Measurements from ENCODE around the gene SYNE1. TPM values are rescaled to one million over a fixed set of nuclear protein-coding genes. Genes with fewer than 3 reads are reported as not detected.
"Not testable (repeated sequence)": the region's sequence is repeated elsewhere in the genome, so short reads cannot be mapped to it uniquely, and the experiment has no call there.

Gene SYNE1
- total RNA-seq, 1 experiment from 2014 or later: 3.0 TPM

DNA sequence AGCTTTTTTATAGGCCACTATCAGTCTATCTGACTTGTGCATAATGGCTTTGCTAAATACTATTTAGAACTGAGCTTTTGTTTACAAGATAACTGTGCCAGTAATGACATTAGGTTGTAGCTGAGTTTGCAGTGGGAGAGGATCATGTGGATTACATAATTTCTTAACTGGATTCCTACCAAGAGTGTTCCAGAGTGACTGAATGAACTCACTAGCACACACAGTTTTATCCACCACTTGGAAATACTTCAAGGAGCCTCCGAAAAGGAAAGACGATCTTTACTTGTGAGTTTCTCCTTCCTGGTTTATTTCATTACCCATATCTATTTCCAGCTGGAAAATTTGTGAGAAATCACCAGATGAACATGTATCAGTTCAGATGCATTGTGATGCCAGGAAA, 10.9 kb upstream of the SYNE1 start:
- Histone ChIP-seq H2BK12ac (ENCODE audit: insufficient read length, low read depth, low read length) (no peak overlapping the region), H2BK120ac (ENCODE audit: low read depth, low read length, poor library complexity, severe bottlenecking) (no peak overlapping the region), H3K56ac (ENCODE audit: insufficient read length, low read depth, low read length) (no peak overlapping the region), H4K8ac (replicated peaks; ENCODE audit: insufficient read length, low read depth, low read length) (no peak overlapping the region), H4K5ac (ENCODE audit: insufficient read length, low read depth, low read length) (no peak overlapping the region), H2AFZ (ENCODE audit: low read length) (no peak overlapping the region), H4K91ac (ENCODE audit: insufficient read length, low read depth, low read length) (no peak overlapping the region), H2BK15ac (ENCODE audit: low read depth, low read length) (no peak overlapping the region), H3K18ac (ENCODE audit: insufficient read length, low read depth, low read length) (no peak overlapping the region), H3T11ph (ENCODE audit: low read length) (no peak overlapping the region), H3K9me3 (ENCODE audit: control insufficient read depth, low read depth, low read length) (no peaks in the 10 kb centered on the region), H3K79me2 (ENCODE audit: insufficient read depth, low read length) (no peaks in the 10 kb centered on the region), H2BK5ac (ENCODE audit: insufficient read length, low read length) (no peak overlapping the region), H4K20me1 (ENCODE audit: control insufficient read depth, insufficient read depth, insufficient read length) (no peaks in the 10 kb centered on the region), H3K9ac (ENCODE audit: extremely low read depth, insufficient read length, low read length) (no peak overlapping the region), H3K23me2 (ENCODE audit: insufficient read length, low read depth, low read length, poor library complexity, severe bottlenecking) (no peaks in the 10 kb centered on the region), H3K79me1 (ENCODE audit: insufficient read depth, low read depth, low read length, poor library complexity, severe bottlenecking) (no peaks in the 10 kb centered on the region), H3K4ac (ENCODE audit: low read depth, low read length) (no peak overlapping the region), H2AK5ac (ENCODE audit: insufficient read length, low read length) (no peak overlapping the region), H3K14ac (ENCODE audit: insufficient read depth, low read length) (no peak overlapping the region), H3K4me1 (ENCODE audit: insufficient read depth, low read length) (no peaks in the 10 kb centered on the region), H3K27ac (ENCODE audit: insufficient read length, low read depth, low read length) (no peak overlapping the region), H3K4me2 (ENCODE audit: insufficient read depth, insufficient read length, low read length) (no peak overlapping the region), H3K23ac (ENCODE audit: insufficient read length, low read depth, low read length) (no peak overlapping the region), H2BK20ac (ENCODE audit: low read depth, low read length, poor library complexity, severe bottlenecking) (no peak overlapping the region), H3K27me3 (ENCODE audit: insufficient read depth, low read length) (no peaks in the 10 kb centered on the region)
- H3K4me1 Mint-ChIP-seq: peaks cover 4 to 13% of the 10 kb centered on the region in 2 experiments
- H3K27me3 Mint-ChIP-seq (ENCODE audit: low read depth): no peaks in the 10 kb centered on the region
- TF ChIP-seq, protein P1, sequence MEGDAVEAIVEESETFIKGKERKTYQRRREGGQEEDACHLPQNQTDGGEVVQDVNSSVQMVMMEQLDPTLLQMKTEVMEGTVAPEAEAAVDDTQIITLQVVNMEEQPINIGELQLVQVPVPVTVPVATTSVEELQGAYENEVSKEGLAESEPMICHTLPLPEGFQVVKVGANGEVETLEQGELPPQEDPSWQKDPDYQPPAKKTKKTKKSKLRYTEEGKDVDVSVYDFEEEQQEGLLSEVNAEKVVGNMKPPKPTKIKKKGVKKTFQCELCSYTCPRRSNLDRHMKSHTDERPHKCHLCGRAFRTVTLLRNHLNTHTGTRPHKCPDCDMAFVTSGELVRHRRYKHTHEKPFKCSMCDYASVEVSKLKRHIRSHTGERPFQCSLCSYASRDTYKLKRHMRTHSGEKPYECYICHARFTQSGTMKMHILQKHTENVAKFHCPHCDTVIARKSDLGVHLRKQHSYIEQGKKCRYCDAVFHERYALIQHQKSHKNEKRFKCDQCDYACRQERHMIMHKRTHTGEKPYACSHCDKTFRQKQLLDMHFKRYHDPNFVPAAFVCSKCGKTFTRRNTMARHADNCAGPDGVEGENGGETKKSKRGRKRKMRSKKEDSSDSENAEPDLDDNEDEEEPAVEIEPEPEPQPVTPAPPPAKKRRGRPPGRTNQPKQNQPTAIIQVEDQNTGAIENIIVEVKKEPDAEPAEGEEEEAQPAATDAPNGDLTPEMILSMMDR (conservative IDR thresholded peaks at IDR 0.05): no peak
- WGBS (ENCODE audit: extremely low coverage, insufficient read length, low lambda C conversion rate): no CpG with 5 or more reads among the region's 2 CpGs
- H3K36me3 Mint-ChIP-seq (ENCODE audit: insufficient read depth in 1 of 3, low read depth in 3 of 3): no peaks in the 10 kb centered on the region
- H3K27ac Mint-ChIP-seq: no peak overlapping the region
- DNase-seq: no peak
- no peak overlapping the region for H3K4me3 Mint-ChIP-seq
- H3K9me3 Mint-ChIP-seq: no peaks in the 10 kb centered on the region

DNA sequence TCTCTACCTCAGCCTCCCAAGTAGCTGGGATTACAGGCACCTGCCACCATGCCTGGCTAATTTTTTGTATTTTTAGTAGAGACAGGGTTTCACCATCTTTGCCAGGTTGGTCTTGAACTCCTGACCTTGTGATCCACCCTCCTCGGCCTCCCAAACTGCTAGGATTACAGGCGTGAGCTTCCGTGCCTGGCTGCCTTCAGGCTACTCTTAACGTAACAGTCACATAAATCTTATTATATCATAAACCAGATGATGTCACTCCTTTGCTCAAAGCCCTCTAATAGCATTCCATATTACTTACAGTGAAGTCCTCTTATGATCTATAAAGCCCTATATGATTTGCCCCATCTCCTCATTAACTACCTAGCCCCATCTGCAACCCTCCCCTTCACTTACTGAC, 9.6 kb upstream of the SYNE1 start:
- H3K27me3 Mint-ChIP-seq (ENCODE audit: low read depth); H3K27ac ChIP-seq (ENCODE audit: insufficient read length, low read depth, low read length); H2BK5ac ChIP-seq (ENCODE audit: insufficient read length, low read length); H3K4ac ChIP-seq (ENCODE audit: low read depth, low read length); H3K9me3 Mint-ChIP-seq; H3K4me2 ChIP-seq (ENCODE audit: insufficient read depth, insufficient read length, low read length); DNase-seq; H4K8ac ChIP-seq (replicated peaks; ENCODE audit: insufficient read length, low read depth, low read length); H2BK120ac ChIP-seq (ENCODE audit: low read depth, low read length, poor library complexity, severe bottlenecking); H3K9ac ChIP-seq (ENCODE audit: extremely low read depth, insufficient read length, low read length); H3K4me1 Mint-ChIP-seq; H3K18ac ChIP-seq (ENCODE audit: insufficient read length, low read depth, low read length); H3T11ph ChIP-seq (ENCODE audit: low read length); H3K4me3 Mint-ChIP-seq; H2BK15ac ChIP-seq (ENCODE audit: low read depth, low read length); H3K79me1 ChIP-seq (ENCODE audit: insufficient read depth, low read depth, low read length, poor library complexity, severe bottlenecking); H3K36me3 Mint-ChIP-seq (ENCODE audit: insufficient read depth in 1 of 3, low read depth in 3 of 3); H3K4me1 ChIP-seq (ENCODE audit: insufficient read depth, low read length); H3K27ac Mint-ChIP-seq; H4K5ac ChIP-seq (ENCODE audit: insufficient read length, low read depth, low read length); H2BK20ac ChIP-seq (ENCODE audit: low read depth, low read length, poor library complexity, severe bottlenecking); H2AFZ ChIP-seq (ENCODE audit: low read length); H3K23me2 ChIP-seq (ENCODE audit: insufficient read length, low read depth, low read length, poor library complexity, severe bottlenecking); H4K91ac ChIP-seq (ENCODE audit: insufficient read length, low read depth, low read length); H2AK5ac ChIP-seq (ENCODE audit: insufficient read length, low read length); H3K79me2 ChIP-seq (ENCODE audit: insufficient read depth, low read length); H3K9me3 ChIP-seq (ENCODE audit: control insufficient read depth, low read depth, low read length); H4K20me1 ChIP-seq (ENCODE audit: control insufficient read depth, insufficient read depth, insufficient read length); H3K56ac ChIP-seq (ENCODE audit: insufficient read length, low read depth, low read length); H3K27me3 ChIP-seq (ENCODE audit: insufficient read depth, low read length); H3K23ac ChIP-seq (ENCODE audit: insufficient read length, low read depth, low read length); H2BK12ac ChIP-seq (ENCODE audit: insufficient read length, low read depth, low read length); H3K14ac ChIP-seq (ENCODE audit: insufficient read depth, low read length): not testable (repeated sequence)
- no CpG with 5 or more reads among the region's 4 CpGs for WGBS (ENCODE audit: extremely low coverage, insufficient read length, low lambda C conversion rate)
